Measurements from ENCODE around the gene DDRGK1. TPM values are rescaled to one million over a fixed set of nuclear protein-coding genes. Genes with fewer than 3 reads are reported as not detected.
"Not testable (repeated sequence)": the region's sequence is repeated elsewhere in the genome, so short reads cannot be mapped to it uniquely, and the experiment has no call there.

DDRGK1 gene
- total RNA-seq, 1 donor from 2014 or later, result 108 TPM

GRCh38 chr20:3188823-3189413 is 15.6 kb downstream of the DDRGK1 start:
- H3K4me1 ChIP-seq, result no peaks in the 10 kb centered on the region
- no peak overlapping the region for H3K27ac ChIP-seq
- H3K9me3 ChIP-seq, result no peaks in the 10 kb centered on the region
- no peak for DNase-seq
- H3K27me3 ChIP-seq, result no peaks in the 10 kb centered on the region
- H3K4me3 ChIP-seq, result no peak overlapping the region
- peaks cover 47% of the 10 kb centered on the region for H3K36me3 ChIP-seq
- no peak for ATAC-seq
- TF ChIP-seq, protein P1, sequence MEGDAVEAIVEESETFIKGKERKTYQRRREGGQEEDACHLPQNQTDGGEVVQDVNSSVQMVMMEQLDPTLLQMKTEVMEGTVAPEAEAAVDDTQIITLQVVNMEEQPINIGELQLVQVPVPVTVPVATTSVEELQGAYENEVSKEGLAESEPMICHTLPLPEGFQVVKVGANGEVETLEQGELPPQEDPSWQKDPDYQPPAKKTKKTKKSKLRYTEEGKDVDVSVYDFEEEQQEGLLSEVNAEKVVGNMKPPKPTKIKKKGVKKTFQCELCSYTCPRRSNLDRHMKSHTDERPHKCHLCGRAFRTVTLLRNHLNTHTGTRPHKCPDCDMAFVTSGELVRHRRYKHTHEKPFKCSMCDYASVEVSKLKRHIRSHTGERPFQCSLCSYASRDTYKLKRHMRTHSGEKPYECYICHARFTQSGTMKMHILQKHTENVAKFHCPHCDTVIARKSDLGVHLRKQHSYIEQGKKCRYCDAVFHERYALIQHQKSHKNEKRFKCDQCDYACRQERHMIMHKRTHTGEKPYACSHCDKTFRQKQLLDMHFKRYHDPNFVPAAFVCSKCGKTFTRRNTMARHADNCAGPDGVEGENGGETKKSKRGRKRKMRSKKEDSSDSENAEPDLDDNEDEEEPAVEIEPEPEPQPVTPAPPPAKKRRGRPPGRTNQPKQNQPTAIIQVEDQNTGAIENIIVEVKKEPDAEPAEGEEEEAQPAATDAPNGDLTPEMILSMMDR (IDR thresholded peaks at IDR 0.05), result no peak
- intact Hi-C loops (cut with DNase I), result no loop called here

- H3K9me3 ChIP-seq; DNase-seq; H3K4me3 ChIP-seq; H3K27me3 ChIP-seq; H3K4me1 ChIP-seq; intact Hi-C loops (cut with DNase I); H3K27ac ChIP-seq; ATAC-seq: not testable (repeated sequence)
- H3K36me3 ChIP-seq, result peaks cover 36% of the 10 kb centered on the region
These were observed 16.6 kb downstream of the DDRGK1 start for GRCh38 chr20:3187861-3188260.

DNA sequence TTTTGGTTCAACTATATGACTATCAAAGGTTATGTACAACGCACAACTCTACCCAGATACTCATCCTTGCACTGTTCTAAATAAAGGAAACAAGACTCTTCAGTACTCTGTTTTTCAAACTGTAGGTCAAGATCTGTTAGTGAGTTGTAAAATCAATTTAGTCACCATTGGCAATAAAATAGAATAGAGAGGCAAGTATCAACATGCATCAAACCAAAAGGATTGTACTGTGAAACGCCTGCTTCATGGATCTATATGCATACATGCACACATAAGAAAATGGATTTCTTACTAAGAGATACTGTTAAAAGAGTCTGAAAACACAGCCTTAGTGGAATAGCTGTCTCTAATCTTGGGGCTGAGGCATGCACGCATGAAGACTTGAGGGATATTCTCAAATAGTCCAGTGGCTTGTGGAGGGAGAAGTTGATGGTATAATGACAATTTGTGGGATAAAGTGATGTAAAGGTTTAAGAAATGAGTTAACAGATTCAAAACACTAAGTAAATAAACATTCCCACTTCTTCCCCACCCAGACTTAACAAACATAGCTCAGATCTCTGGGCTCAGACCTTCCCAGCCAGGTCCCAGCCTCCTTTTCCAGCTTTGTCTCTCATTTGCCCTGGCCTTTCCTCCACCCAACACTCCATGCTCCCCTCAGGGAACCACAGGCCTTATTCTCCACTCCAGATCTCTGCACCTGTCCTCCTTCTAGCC is 20.4 kb downstream of the DDRGK1 start:
- no peak for ATAC-seq
- intact Hi-C loops (cut with DNase I), result no loop called here

DNA sequence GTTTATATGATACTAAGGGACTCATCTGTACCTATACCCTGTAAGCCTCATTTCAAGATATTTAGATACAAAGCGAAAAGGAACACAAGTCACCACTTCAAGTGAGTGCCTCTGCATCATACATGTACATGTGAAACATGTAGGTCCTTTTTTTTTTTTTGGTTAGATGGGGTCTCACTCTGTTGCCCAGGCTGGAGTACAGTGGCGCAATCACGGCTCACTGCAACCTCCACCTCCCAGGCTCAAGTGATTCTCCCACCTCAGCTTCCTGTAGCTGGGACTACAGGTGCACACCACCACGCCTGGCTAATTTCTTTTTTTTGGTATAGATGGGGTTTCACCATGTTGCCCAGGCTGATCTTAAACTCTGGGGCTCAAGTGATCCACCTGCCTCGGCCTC is 22.1 kb downstream of the DDRGK1 start:
- ATAC-seq; intact Hi-C loops (cut with DNase I); H3K4me3 ChIP-seq; H3K9me3 ChIP-seq; H3K36me3 ChIP-seq; H3K27me3 ChIP-seq; H3K4me1 ChIP-seq; H3K27ac ChIP-seq; DNase-seq: not testable (repeated sequence)

More for the DNA sequence above, 20.4 kb downstream of the DDRGK1 start:
- no peak overlapping the region for H3K27ac ChIP-seq
- H3K9me3 ChIP-seq, result no peaks in the 10 kb centered on the region
- DNase-seq, result no peak
- TF ChIP-seq, protein P1 (IDR thresholded peaks at IDR 0.05), result no peak
- H3K36me3 ChIP-seq, result no peaks in the 10 kb centered on the region
- H3K27me3 ChIP-seq, result no peaks in the 10 kb centered on the region
- H3K4me3 ChIP-seq, result no peak overlapping the region
- H3K4me1 ChIP-seq, result no peaks in the 10 kb centered on the region

GRCh38 chr20:3181270-3181669 is 23.2 kb downstream of the DDRGK1 start:
- intact Hi-C loops (cut with DNase I), result no loop called here
- no peaks in the 10 kb centered on the region for H3K27me3 ChIP-seq
- H3K9me3 ChIP-seq, result no peaks in the 10 kb centered on the region
- ATAC-seq (no peak), DNase-seq (no peak)
- no peaks in the 10 kb centered on the region for H3K36me3 ChIP-seq
- H3K4me3 ChIP-seq, result no peak overlapping the region
- TF ChIP-seq, protein P1 (IDR thresholded peaks at IDR 0.05), result no peak
- H3K27ac ChIP-seq, result no peak overlapping the region
- no peaks in the 10 kb centered on the region for H3K4me1 ChIP-seq

- H3K27me3 ChIP-seq, result no peaks in the 10 kb centered on the region
- H3K4me1 ChIP-seq, result no peaks in the 10 kb centered on the region
- TF ChIP-seq, protein P1 (IDR thresholded peaks at IDR 0.05), result no peak
- no peaks in the 10 kb centered on the region for H3K36me3 ChIP-seq
- H3K9me3 ChIP-seq, result no peaks in the 10 kb centered on the region
- H3K27ac ChIP-seq, result no peak overlapping the region
- H3K4me3 ChIP-seq, result no peak overlapping the region
- ATAC-seq, result no peak
- DNase-seq, result no peak
- intact Hi-C loops (cut with DNase I), result no loop called here
These were observed 24.2 kb downstream of the DDRGK1 start for GRCh38 chr20:3180319-3180718.
